ENCODE data around the gene CAMK2A.

Gene CAMK2A

DNA sequence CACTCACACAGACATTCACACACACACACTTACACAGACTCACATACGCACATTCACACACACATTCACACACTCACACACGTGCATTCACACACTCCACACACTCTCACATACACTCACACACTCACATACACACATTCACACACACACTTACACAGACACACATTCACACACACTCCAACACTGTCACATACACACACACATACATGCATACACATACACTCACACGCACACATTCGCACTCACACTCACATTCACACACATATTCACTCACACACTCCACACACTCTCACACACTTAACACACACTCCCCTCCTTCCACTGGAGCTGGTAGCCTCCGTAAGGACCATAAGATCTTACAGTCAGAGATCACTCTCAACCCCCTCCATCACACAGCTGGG, 26.2 kb downstream of the CAMK2A start:
- Histone ChIP-seq H3K27me3 (no peaks in the 10 kb centered on the region), H3K4me3 (ENCODE audit: low read depth, low read length) (no peak overlapping the region), H3K36me3 (no peaks in the 10 kb centered on the region), H3K9me3 (no peaks in the 10 kb centered on the region), H3K4me1 (peaks cover 14% of the 10 kb centered on the region)
- no peak for DNase-seq
- TF ChIP-seq, protein P1, sequence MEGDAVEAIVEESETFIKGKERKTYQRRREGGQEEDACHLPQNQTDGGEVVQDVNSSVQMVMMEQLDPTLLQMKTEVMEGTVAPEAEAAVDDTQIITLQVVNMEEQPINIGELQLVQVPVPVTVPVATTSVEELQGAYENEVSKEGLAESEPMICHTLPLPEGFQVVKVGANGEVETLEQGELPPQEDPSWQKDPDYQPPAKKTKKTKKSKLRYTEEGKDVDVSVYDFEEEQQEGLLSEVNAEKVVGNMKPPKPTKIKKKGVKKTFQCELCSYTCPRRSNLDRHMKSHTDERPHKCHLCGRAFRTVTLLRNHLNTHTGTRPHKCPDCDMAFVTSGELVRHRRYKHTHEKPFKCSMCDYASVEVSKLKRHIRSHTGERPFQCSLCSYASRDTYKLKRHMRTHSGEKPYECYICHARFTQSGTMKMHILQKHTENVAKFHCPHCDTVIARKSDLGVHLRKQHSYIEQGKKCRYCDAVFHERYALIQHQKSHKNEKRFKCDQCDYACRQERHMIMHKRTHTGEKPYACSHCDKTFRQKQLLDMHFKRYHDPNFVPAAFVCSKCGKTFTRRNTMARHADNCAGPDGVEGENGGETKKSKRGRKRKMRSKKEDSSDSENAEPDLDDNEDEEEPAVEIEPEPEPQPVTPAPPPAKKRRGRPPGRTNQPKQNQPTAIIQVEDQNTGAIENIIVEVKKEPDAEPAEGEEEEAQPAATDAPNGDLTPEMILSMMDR (IDR thresholded peaks at IDR 0.05; ENCODE audit: low read depth, low read length) = no peak

GRCh38 chr5:150262502-150262901, 27.1 kb downstream of the CAMK2A start:
- Histone ChIP-seq H3K4me1 (peaks cover 14% of the 10 kb centered on the region), H3K4me3 (ENCODE audit: low read depth, low read length) (no peak overlapping the region), H3K36me3 (no peaks in the 10 kb centered on the region), H3K9me3 (no peaks in the 10 kb centered on the region), H3K27me3 (no peaks in the 10 kb centered on the region)
- no peak for DNase-seq
- TF ChIP-seq, protein P1 (IDR thresholded peaks at IDR 0.05; ENCODE audit: low read depth, low read length) = no peak

GRCh38 chr5:150261231-150261630, 28.3 kb downstream of the CAMK2A start:
- Histone ChIP-seq H3K4me1 (peaks cover 8% of the 10 kb centered on the region), H3K27me3 (no peaks in the 10 kb centered on the region), H3K36me3 (no peaks in the 10 kb centered on the region), H3K4me3 (ENCODE audit: low read depth, low read length) (no peak overlapping the region), H3K9me3 (no peaks in the 10 kb centered on the region)
- no peak for DNase-seq
- TF ChIP-seq, protein P1 (IDR thresholded peaks at IDR 0.05; ENCODE audit: low read depth, low read length) = no peak

- no peak for DNase-seq
- Histone ChIP-seq H3K9me3 (no peaks in the 10 kb centered on the region), H3K4me1 (peaks cover 16% of the 10 kb centered on the region), H3K36me3 (no peaks in the 10 kb centered on the region), H3K27me3 (no peaks in the 10 kb centered on the region), H3K4me3 (ENCODE audit: low read depth, low read length) (no peak overlapping the region)
- TF ChIP-seq, protein P1 (IDR thresholded peaks at IDR 0.05; ENCODE audit: low read depth, low read length) = no peak
These were observed 31.4 kb downstream of the CAMK2A start for GRCh38 chr5:150258130-150258529.

- no peaks in the 10 kb centered on the region for H3K9me3 ChIP-seq
- H3K4me1 ChIP-seq = peaks cover 16% of the 10 kb centered on the region
- DNase-seq = no peak
- H3K36me3 ChIP-seq = no peaks in the 10 kb centered on the region
- no peak overlapping the region for H3K4me3 ChIP-seq (ENCODE audit: low read depth, low read length)
- TF ChIP-seq, protein P1 (IDR thresholded peaks at IDR 0.05; ENCODE audit: low read depth, low read length) = no peak
- no peaks in the 10 kb centered on the region for H3K27me3 ChIP-seq
These were observed 32.1 kb downstream of the CAMK2A start for GRCh38 chr5:150257424-150257823.

DNA sequence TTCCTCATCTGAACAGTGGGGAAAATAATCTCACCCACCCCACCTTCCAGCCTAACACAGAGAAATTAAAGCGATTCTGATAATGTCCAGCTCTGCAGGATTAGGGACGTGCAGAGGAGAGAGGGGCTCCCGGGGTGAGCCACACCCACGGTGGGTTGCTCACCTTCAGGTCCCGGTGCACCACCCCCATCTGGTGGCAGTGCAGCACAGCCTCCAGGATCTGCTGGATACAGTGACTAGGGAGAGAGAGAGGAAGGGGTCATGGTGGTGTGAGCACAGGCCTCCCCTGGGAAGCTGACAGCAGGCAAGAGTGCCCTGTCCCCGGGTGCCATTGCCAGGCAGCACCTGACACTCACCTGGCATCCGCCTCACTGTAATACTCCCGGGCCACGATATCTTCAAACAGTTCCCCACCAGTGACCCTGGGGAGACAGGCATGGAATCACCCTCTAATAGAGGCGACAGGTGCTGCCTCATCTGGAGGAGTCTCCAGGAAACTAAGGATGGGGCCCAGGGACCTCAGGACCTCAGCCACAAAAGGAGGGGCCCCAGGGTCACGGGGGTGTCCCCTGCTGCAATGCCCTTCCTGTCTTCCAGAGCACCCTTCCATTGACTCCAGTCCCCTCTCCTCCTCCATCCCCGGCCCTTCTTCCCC, 33.0 kb downstream of the CAMK2A start:
- peak; percentile 67 for DNase-seq
- no peaks in the 10 kb centered on the region for H3K9me3 ChIP-seq
- H3K4me1 ChIP-seq = peaks cover 16% of the 10 kb centered on the region
- TF ChIP-seq, protein P1 (IDR thresholded peaks at IDR 0.05; ENCODE audit: low read depth, low read length) = peak; percentile 66
- no peaks in the 10 kb centered on the region for H3K36me3 ChIP-seq
- no peaks in the 10 kb centered on the region for H3K27me3 ChIP-seq
- no peak overlapping the region for H3K4me3 ChIP-seq (ENCODE audit: low read depth, low read length)
